ENCODE data around the gene LYPD3.

GRCh38 chr19:43447655-43448054 is 17.8 kb downstream of the LYPD3 start:
- TF ChIP-seq CTCF (conservative IDR thresholded peaks at IDR 0.05) (no peak), ZFX (IDR thresholded peaks at IDR 0.05) (no peak)

Data from C4-2B (cell line).